Mucosa of stomach (tissue), 1 donor: ENCODE measurements around the gene PRDM5.

Source experiments
- H3K27me3 ChIP-seq: one replicate; pipeline ENCODE4 v1.7.0; 2013; ENCODE audit warnings: mild to moderate bottlenecking, low read length; ENCODE audit not compliant: control insufficient read depth, insufficient read depth
- H3K36me3 ChIP-seq: one replicate; pipeline ENCODE4 v1.7.0; 2013; ENCODE audit warnings: low read length; ENCODE audit not compliant: control insufficient read depth, insufficient read depth
- H3K4me1 ChIP-seq: one replicate; pipeline ENCODE4 v1.7.0; 2013; ENCODE audit warnings: mild to moderate bottlenecking, low read length; ENCODE audit not compliant: control insufficient read depth, insufficient read depth
- H3K4me3 ChIP-seq: one replicate; pipeline ENCODE4 v1.7.0; 2013; ENCODE audit warnings: low read length
- H3K9ac ChIP-seq: one replicate; pipeline ENCODE4 v1.7.0; 2013; ENCODE audit warnings: mild to moderate bottlenecking, low read length, moderate library complexity
- H3K9me3 ChIP-seq: one replicate; pipeline ENCODE4 v1.7.0; 2013; ENCODE audit warnings: mild to moderate bottlenecking, low read length, moderate library complexity; ENCODE audit not compliant: control insufficient read depth
- donor health status: Pancreatic carcinoma.

Gene PRDM5

GRCh38 chr4:120709991-120710390 is 212.5 kb downstream of the PRDM5 start:
- Histone ChIP-seq H3K4me3 (no peak overlapping the region), H3K27me3 (no peaks in the 10 kb centered on the region), H3K4me1 (no peaks in the 10 kb centered on the region), H3K9me3 (no peaks in the 10 kb centered on the region), H3K9ac (no peak overlapping the region), H3K36me3 (no peaks in the 10 kb centered on the region)

- H3K36me3 ChIP-seq = no peaks in the 10 kb centered on the region
- H3K27me3 ChIP-seq = no peaks in the 10 kb centered on the region
- no peak overlapping the region for H3K9ac ChIP-seq
- no peaks in the 10 kb centered on the region for H3K4me1 ChIP-seq
- H3K9me3 ChIP-seq = no peaks in the 10 kb centered on the region
- H3K4me3 ChIP-seq = no peak overlapping the region
Measured at GRCh38 chr4:120704538-120704937, 218.0 kb downstream of the PRDM5 start.

- Histone ChIP-seq H3K9me3 (no peaks in the 10 kb centered on the region), H3K9ac (no peak overlapping the region), H3K27me3 (no peaks in the 10 kb centered on the region), H3K36me3 (no peaks in the 10 kb centered on the region), H3K4me3 (no peak overlapping the region), H3K4me1 (no peaks in the 10 kb centered on the region)
Measured at GRCh38 chr4:120703908-120704307, 218.6 kb downstream of the PRDM5 start.

GRCh38 chr4:120699354-120699753 is 223.2 kb downstream of the PRDM5 start:
- H3K4me3 ChIP-seq = no peak overlapping the region
- peaks cover 5% of the 10 kb centered on the region for H3K4me1 ChIP-seq
- H3K36me3 ChIP-seq = no peaks in the 10 kb centered on the region
- H3K9ac ChIP-seq = no peak overlapping the region
- H3K27me3 ChIP-seq = no peaks in the 10 kb centered on the region
- H3K9me3 ChIP-seq = no peaks in the 10 kb centered on the region

GRCh38 chr4:120694973-120695372 is 227.6 kb downstream of the PRDM5 start:
- H3K4me3 ChIP-seq = no peak overlapping the region
- H3K36me3 ChIP-seq = no peaks in the 10 kb centered on the region
- H3K9ac ChIP-seq = no peak overlapping the region

GRCh38 chr4:120693816-120694215 is 228.7 kb downstream of the PRDM5 start:
- no peaks in the 10 kb centered on the region for H3K9me3 ChIP-seq
- H3K9ac ChIP-seq = no peak overlapping the region
- peaks cover 5% of the 10 kb centered on the region for H3K4me1 ChIP-seq
- no peaks in the 10 kb centered on the region for H3K27me3 ChIP-seq
- H3K36me3 ChIP-seq = no peaks in the 10 kb centered on the region
- H3K4me3 ChIP-seq = no peak overlapping the region

More at GRCh38 chr4:120694973-120695372, 227.6 kb downstream of the PRDM5 start:
- no peaks in the 10 kb centered on the region for H3K27me3 ChIP-seq
- H3K4me1 ChIP-seq = peaks cover 5% of the 10 kb centered on the region
- H3K9me3 ChIP-seq = no peaks in the 10 kb centered on the region

GRCh38 chr4:120692964-120693363 is 229.6 kb downstream of the PRDM5 start:
- no peaks in the 10 kb centered on the region for H3K27me3 ChIP-seq
- H3K4me1 ChIP-seq = peaks cover 5% of the 10 kb centered on the region
- no peak overlapping the region for H3K4me3 ChIP-seq
- H3K36me3 ChIP-seq = no peaks in the 10 kb centered on the region
- no peak overlapping the region for H3K9ac ChIP-seq
- no peaks in the 10 kb centered on the region for H3K9me3 ChIP-seq

- Histone ChIP-seq H3K9me3 (no peaks in the 10 kb centered on the region), H3K36me3 (no peaks in the 10 kb centered on the region), H3K27me3 (no peaks in the 10 kb centered on the region), H3K9ac (no peak overlapping the region), H3K4me1 (peaks cover 5% of the 10 kb centered on the region), H3K4me3 (no peak overlapping the region)
Measured at GRCh38 chr4:120691536-120691935, 231.0 kb downstream of the PRDM5 start.

GRCh38 chr4:120691106-120691505 is 231.4 kb downstream of the PRDM5 start:
- no peaks in the 10 kb centered on the region for H3K9me3 ChIP-seq
- H3K36me3 ChIP-seq = no peaks in the 10 kb centered on the region
- H3K4me1 ChIP-seq = peaks cover 5% of the 10 kb centered on the region
- no peak overlapping the region for H3K9ac ChIP-seq
- no peaks in the 10 kb centered on the region for H3K27me3 ChIP-seq
- H3K4me3 ChIP-seq = no peak overlapping the region

GRCh38 chr4:120688791-120689190 is 233.7 kb downstream of the PRDM5 start:
- no peak overlapping the region for H3K4me3 ChIP-seq
- no peaks in the 10 kb centered on the region for H3K36me3 ChIP-seq
- H3K27me3 ChIP-seq = no peaks in the 10 kb centered on the region
- no peaks in the 10 kb centered on the region for H3K9me3 ChIP-seq
- no peaks in the 10 kb centered on the region for H3K4me1 ChIP-seq
- H3K9ac ChIP-seq = no peak overlapping the region

- Histone ChIP-seq H3K36me3 (no peaks in the 10 kb centered on the region), H3K9ac (no peak overlapping the region), H3K27me3 (no peaks in the 10 kb centered on the region), H3K4me3 (no peak overlapping the region), H3K4me1 (no peaks in the 10 kb centered on the region), H3K9me3 (no peaks in the 10 kb centered on the region)
Measured at GRCh38 chr4:120685756-120686278, 236.7 kb downstream of the PRDM5 start.

GRCh38 chr4:120683897-120684540 is 238.5 kb downstream of the PRDM5 start:
- no peak overlapping the region for H3K9ac ChIP-seq
- H3K4me3 ChIP-seq = no peak overlapping the region
- H3K36me3 ChIP-seq = no peaks in the 10 kb centered on the region
- no peaks in the 10 kb centered on the region for H3K27me3 ChIP-seq
- H3K4me1 ChIP-seq = no peaks in the 10 kb centered on the region
- no peaks in the 10 kb centered on the region for H3K9me3 ChIP-seq

- Histone ChIP-seq H3K4me3 (no peak overlapping the region), H3K4me1 (no peaks in the 10 kb centered on the region), H3K9ac (no peak overlapping the region), H3K36me3 (no peaks in the 10 kb centered on the region), H3K27me3 (no peaks in the 10 kb centered on the region), H3K9me3 (no peaks in the 10 kb centered on the region)
Measured at GRCh38 chr4:120682981-120683380, 239.5 kb downstream of the PRDM5 start.
